GM19099 (cell line): ENCODE results near the gene GATAD2A.

Experiments used
- POLR2A ChIP-seq: IDR thresholded peaks from 3 replicates; pipeline ENCODE4 v1.6.1; 2011; ENCODE audit warnings: low read depth; ENCODE audit not compliant: insufficient read length; ENCODE audit errors: extremely low read depth

The GATAD2A gene

GRCh38 chr19:19528721-19529490 is 123.4 kb downstream of the GATAD2A start, which contains the start of gene YJEFN3:
TSS of gene YJEFN3 (plus strand) at chr19:19528911. CDS start at chr19:19528933, 22 bp downstream.
- TF ChIP-seq POLR2A: no peak

DNA sequence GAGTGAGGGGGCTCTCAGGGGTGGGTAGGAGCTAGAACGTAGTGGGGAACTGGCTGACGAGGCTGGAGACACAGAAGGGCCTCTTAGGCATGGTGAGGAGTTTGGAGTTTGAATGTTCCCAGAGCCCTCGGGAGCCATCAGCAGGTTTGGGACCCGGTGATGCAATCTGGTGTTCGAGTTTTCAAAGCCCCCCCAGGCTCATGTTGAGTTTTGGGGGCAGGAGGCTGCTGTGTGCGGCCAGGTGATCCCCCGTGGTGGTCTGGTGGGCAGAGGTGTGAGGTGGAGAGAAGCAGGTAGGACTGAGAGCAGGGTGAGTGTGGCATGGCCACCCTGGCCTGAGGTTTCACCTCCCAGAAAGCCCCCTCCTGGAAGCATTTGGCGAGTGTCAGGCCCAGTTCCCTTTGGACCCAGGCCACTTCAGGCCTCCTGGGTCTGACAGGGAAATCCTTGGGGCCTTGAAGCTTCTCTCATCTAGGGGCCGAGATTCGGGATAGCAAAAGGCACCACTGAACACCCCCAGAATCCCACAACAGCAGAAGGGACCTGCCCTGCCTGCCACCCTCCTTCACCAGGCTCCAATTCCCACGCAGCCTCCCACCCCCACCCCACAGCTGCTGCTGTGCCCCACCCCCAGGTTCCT is 124.4 kb downstream of the GATAD2A start:
- TF ChIP-seq POLR2A: no peak

DNA sequence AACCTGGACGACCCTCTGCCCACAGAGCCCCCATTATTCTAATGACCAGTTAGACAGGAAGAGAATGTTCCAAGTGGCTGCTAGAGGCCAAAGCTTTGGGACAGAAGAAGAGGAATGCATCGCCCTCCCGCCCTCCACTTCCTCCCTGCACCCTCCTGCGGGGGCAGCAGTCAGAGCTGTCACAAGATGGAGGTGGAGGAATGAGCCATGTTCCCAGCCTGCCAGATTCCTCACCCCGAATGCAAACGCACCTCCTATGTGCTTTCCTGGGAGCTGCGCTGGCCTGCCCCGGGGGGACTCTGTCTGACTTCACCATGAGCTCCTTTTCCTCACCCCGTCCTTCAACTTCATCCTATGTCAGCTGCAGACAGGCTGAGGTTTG is 124.9 kb downstream of the GATAD2A start:
- no peak for TF ChIP-seq POLR2A

GRCh38 chr19:19530889-19531288 is 125.4 kb downstream of the GATAD2A start:
- no peak for TF ChIP-seq POLR2A

- TF ChIP-seq POLR2A: no peak
These were observed 126.7 kb downstream of the GATAD2A start for GRCh38 chr19:19531951-19532805.

GRCh38 chr19:19532806-19533701 is 127.6 kb downstream of the GATAD2A start:
- TF ChIP-seq POLR2A: no peak

- TF ChIP-seq POLR2A: no peak
These were observed 128.4 kb downstream of the GATAD2A start for GRCh38 chr19:19533841-19534240.

GRCh38 chr19:19534556-19535265 is 129.2 kb downstream of the GATAD2A start:
- no peak for TF ChIP-seq POLR2A

GRCh38 chr19:19535311-19536191 is 130.1 kb downstream of the GATAD2A start:
- no peak for TF ChIP-seq POLR2A

- TF ChIP-seq POLR2A: no peak
These were observed 131.9 kb downstream of the GATAD2A start for GRCh38 chr19:19537075-19538048.

DNA sequence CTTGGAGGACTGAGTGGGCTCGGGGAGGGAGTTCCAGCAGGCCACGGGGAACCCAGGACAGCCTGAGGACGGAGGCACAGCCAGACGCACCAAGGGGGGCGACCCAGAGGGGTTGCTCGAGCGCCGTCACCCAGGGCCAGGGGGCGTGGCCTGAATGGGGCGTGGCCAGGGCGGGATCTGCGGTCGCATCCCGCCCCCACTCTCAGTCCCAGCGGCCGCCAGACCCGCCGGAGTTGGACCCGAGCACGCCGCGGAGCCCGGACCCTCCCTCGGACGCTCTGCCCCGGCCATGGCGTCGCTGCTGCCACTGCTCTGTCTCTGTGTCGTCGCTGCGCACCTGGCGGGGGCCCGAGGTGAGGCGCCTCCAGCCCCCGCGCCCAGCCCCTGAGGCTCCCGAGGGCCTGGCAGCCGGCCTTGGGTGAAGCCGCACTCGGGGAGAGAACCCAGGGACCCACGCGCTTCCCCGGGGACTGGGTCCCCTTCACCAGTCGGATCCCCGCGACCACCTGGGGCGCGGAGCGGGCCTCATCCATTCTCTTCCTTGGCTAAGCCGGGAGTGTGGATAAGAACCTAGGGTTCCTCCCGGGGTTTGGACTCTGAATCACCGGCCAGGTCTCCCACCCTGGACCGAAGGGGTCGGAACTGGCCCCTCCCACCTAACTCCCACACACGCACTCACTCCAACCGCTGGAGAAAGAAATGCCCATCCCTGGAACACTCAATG is 132.7 kb downstream of the GATAD2A start, which contains the start of gene CILP2:
Gene CILP2 (plus strand): TSS at position 205 of the 724 bp plus-strand sequence. CDS start 85 bp downstream, at position 290.
- TF ChIP-seq POLR2A: no peak

- TF ChIP-seq POLR2A: no peak
These were observed 133.3 kb downstream of the GATAD2A start for GRCh38 chr19:19538785-19539166.
